HEK293 (cell line): ENCODE measurements around the gene ADH4.

Source experiments
- CTCF ChIP-seq: fragments of 450-650 bp; formaldehyde crosslinking; IDR thresholded peaks from 2 replicates; pipeline ENCODE4 v1.5.1; 2016; ENCODE audit warnings: missing biosample characterization, missing genetic modification characterization
- KLF17 ChIP-seq: fragments of 450-650 bp; formaldehyde crosslinking; IDR thresholded peaks from 2 replicates; pipeline ENCODE4 v1.5.1; 2016; ENCODE audit warnings: missing biosample characterization, missing genetic modification characterization
- OVOL3 ChIP-seq: fragments of 450-650 bp; formaldehyde crosslinking; IDR thresholded peaks from 2 replicates; pipeline ENCODE4 v1.5.1; 2016; ENCODE audit warnings: missing biosample characterization, missing genetic modification characterization
- SCRT2 ChIP-seq: fragments of 450-650 bp; formaldehyde crosslinking; IDR thresholded peaks from 2 replicates; pipeline ENCODE4 v1.5.1; 2016; ENCODE audit warnings: missing biosample characterization, missing genetic modification characterization
- ZBTB48 ChIP-seq: fragments of 450-650 bp; formaldehyde crosslinking; IDR thresholded peaks from 2 replicates; pipeline ENCODE4 v1.5.1; 2016; ENCODE audit warnings: missing biosample characterization, missing genetic modification characterization
- ZNF114 ChIP-seq: fragments of 450-650 bp; formaldehyde crosslinking; IDR thresholded peaks from 2 replicates; pipeline ENCODE4 v1.5.0; 2017; ENCODE audit warnings: missing biosample characterization, missing genetic modification characterization
- ZNF324 ChIP-seq: fragments of 450-650 bp; formaldehyde crosslinking; IDR thresholded peaks from 2 replicates; pipeline ENCODE4 v1.5.1; 2016; ENCODE audit warnings: missing biosample characterization, missing genetic modification characterization
- ZNF354C ChIP-seq: fragments of 450-650 bp; formaldehyde crosslinking; IDR thresholded peaks from 2 replicates; pipeline ENCODE4 v1.5.1; 2016; ENCODE audit warnings: missing biosample characterization, missing genetic modification characterization, low read depth, borderline replicate concordance
- ZNF501 ChIP-seq: fragments of 450-650 bp; formaldehyde crosslinking; IDR thresholded peaks from 2 replicates; pipeline ENCODE4 v1.5.1; 2016; ENCODE audit warnings: missing biosample characterization, missing genetic modification characterization
- ZNF692 ChIP-seq: fragments of 450-650 bp; formaldehyde crosslinking; IDR thresholded peaks from 2 replicates; pipeline ENCODE4 v1.5.1; 2016; ENCODE audit warnings: missing biosample characterization, missing genetic modification characterization
- ZSCAN23 ChIP-seq: fragments of 450-650 bp; formaldehyde crosslinking; IDR thresholded peaks from 2 replicates; pipeline ENCODE4 v1.5.1; 2016; ENCODE audit warnings: missing biosample characterization, missing genetic modification characterization
- TF ChIP-seq, protein P1 (sequence below): fragments of 450-650 bp; formaldehyde crosslinking; IDR thresholded peaks from 2 replicates; pipeline ENCODE4 v1.5.1; 2016; ENCODE audit warnings: missing biosample characterization, missing genetic modification characterization
- TF ChIP-seq, protein P2 (sequence below): fragments of 450-650 bp; formaldehyde crosslinking; IDR thresholded peaks from 2 replicates; pipeline ENCODE4 v1.5.1; 2016; ENCODE audit warnings: missing biosample characterization, missing genetic modification characterization

GRCh38 chr4:99136329-99136728 is 7.8 kb downstream of the ADH4 start:
- TF ChIP-seq CTCF (tag by site-specific recombination) (no peak), ZNF354C (no peak), ZNF114 (tag by site-specific recombination) (no peak), KLF17 (tag by site-specific recombination) (no peak), ZNF324 (tag by site-specific recombination) (no peak), ZBTB48 (no peak), SCRT2 (tag by site-specific recombination) (no peak), ZNF501 (no peak), OVOL3 (tag by site-specific recombination) (no peak), ZNF692 (tag by site-specific recombination) (no peak), ZSCAN23 (tag by site-specific recombination) (no peak)
- TF ChIP-seq, protein P1, sequence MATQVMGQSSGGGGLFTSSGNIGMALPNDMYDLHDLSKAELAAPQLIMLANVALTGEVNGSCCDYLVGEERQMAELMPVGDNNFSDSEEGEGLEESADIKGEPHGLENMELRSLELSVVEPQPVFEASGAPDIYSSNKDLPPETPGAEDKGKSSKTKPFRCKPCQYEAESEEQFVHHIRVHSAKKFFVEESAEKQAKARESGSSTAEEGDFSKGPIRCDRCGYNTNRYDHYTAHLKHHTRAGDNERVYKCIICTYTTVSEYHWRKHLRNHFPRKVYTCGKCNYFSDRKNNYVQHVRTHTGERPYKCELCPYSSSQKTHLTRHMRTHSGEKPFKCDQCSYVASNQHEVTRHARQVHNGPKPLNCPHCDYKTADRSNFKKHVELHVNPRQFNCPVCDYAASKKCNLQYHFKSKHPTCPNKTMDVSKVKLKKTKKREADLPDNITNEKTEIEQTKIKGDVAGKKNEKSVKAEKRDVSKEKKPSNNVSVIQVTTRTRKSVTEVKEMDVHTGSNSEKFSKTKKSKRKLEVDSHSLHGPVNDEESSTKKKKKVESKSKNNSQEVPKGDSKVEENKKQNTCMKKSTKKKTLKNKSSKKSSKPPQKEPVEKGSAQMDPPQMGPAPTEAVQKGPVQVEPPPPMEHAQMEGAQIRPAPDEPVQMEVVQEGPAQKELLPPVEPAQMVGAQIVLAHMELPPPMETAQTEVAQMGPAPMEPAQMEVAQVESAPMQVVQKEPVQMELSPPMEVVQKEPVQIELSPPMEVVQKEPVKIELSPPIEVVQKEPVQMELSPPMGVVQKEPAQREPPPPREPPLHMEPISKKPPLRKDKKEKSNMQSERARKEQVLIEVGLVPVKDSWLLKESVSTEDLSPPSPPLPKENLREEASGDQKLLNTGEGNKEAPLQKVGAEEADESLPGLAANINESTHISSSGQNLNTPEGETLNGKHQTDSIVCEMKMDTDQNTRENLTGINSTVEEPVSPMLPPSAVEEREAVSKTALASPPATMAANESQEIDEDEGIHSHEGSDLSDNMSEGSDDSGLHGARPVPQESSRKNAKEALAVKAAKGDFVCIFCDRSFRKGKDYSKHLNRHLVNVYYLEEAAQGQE, result no peak
- TF ChIP-seq, protein P2, sequence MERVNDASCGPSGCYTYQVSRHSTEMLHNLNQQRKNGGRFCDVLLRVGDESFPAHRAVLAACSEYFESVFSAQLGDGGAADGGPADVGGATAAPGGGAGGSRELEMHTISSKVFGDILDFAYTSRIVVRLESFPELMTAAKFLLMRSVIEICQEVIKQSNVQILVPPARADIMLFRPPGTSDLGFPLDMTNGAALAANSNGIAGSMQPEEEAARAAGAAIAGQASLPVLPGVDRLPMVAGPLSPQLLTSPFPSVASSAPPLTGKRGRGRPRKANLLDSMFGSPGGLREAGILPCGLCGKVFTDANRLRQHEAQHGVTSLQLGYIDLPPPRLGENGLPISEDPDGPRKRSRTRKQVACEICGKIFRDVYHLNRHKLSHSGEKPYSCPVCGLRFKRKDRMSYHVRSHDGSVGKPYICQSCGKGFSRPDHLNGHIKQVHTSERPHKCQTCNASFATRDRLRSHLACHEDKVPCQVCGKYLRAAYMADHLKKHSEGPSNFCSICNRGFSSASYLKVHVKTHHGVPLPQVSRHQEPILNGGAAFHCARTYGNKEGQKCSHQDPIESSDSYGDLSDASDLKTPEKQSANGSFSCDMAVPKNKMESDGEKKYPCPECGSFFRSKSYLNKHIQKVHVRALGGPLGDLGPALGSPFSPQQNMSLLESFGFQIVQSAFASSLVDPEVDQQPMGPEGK (tag by site-specific recombination), result no peak
